Measurements from ENCODE around the gene ZBTB7C. TPM values are rescaled to one million over a fixed set of nuclear protein-coding genes. Genes with fewer than 3 reads are reported as not detected.

Gene ZBTB7C
- total and polyA plus RNA-seq, 10 of the 15 experiments (the other 5 are each of a cell fraction or from before 2014, with no cell fraction given) = under 0.01 to 0.08 (median 0.01) TPM; not detected in 7

GRCh38 chr18:48433541-48433940 is 24.4 kb upstream of the ZBTB7C start (continued):
- TF ChIP-seq PML (IDR thresholded peaks at IDR 0.05; ENCODE audit: low read length) (no peak), ZBTB40 (IDR thresholded peaks at IDR 0.05; ENCODE audit: borderline replicate concordance) (no peak), CBX5 (IDR thresholded peaks at IDR 0.05; ENCODE audit: low read depth) (no peak), TARDBP (IDR thresholded peaks at IDR 0.05; ENCODE audit: borderline replicate concordance) (no peak), HDAC2 (IDR thresholded peaks at IDR 0.05) (no peak)

- DNase-seq (ENCODE audit: low read depth, low spot score) = no peak
- RAD21 ChIA-PET (ENCODE audit: unreplicated experiment) = no interaction called here
- POLR2A ChIA-PET = no interaction called here
- Histone ChIP-seq H3K36me3 (ENCODE audit: control insufficient read depth in 2 of 2, insufficient read depth in 2 of 2, low read length in 1 of 2) (no peaks in the 10 kb centered on the region), H3K4me1 (ENCODE audit: control insufficient read depth, insufficient read depth, low read length) (no peaks in the 10 kb centered on the region), H2AFZ (ENCODE audit: control insufficient read depth, low read depth, low read length) (no peak overlapping the region), H3K27me3 (replicated peaks in 1 of 2; ENCODE audit: control insufficient read depth in 2 of 2, insufficient read depth in 2 of 2, low read length in 1 of 2) (no peaks in the 10 kb centered on the region; a peak in 1 of 4 replicates), H4K20me1 (ENCODE audit: control insufficient read depth, insufficient read depth) (no peaks in the 10 kb centered on the region), H3K79me2 (ENCODE audit: control insufficient read depth, insufficient read depth, low read length) (no peaks in the 10 kb centered on the region), H3K4me2 (ENCODE audit: control insufficient read depth, insufficient read depth) (no peak overlapping the region), H3K4me3 (no peak overlapping the region), H3K9me3 (replicated peaks; ENCODE audit: control insufficient read depth, insufficient read depth, low read length) (no peaks in the 10 kb centered on the region), H3K9ac (ENCODE audit: control insufficient read depth, insufficient read depth, low read length) (no peak overlapping the region), H3K27ac (ENCODE audit: control insufficient read depth, insufficient read depth) (no peak overlapping the region)
- intact Hi-C loops (cut with micrococcal nuclease; ENCODE audit: unreplicated experiment) (no loop called here), in situ Hi-C loops (cut with MboI) (no loop called here)
- ATAC-seq = no peak
- no peak for FAIRE-seq
- 15% methylated on average over 4 of the region's 4 CpGs for WGBS (ENCODE audit: insufficient coverage, insufficient replicate concordance, low lambda C conversion rate, missing lambda C conversion rate)
- CTCF ChIA-PET = interaction anchor here (0.9 to 1.6 kb wide), 2 partner anchors 15 to 39 kb away, joined by 3 to 6 read pairs; no protein-coding TSS in a partner anchor
- no peak for TF ChIP-seq SMAD5 (IDR thresholded peaks at IDR 0.05; ENCODE audit: low read depth)
- no peak for TF ChIP-seq BMI1 (IDR thresholded peaks at IDR 0.05; ENCODE audit: borderline replicate concordance)
- TF ChIP-seq HDAC2 (IDR thresholded peaks at IDR 0.05) = no peak
- no peak for TF ChIP-seq E2F4 (IDR thresholded peaks at IDR 0.05; ENCODE audit: low read depth, low read length)
- TF ChIP-seq ZZZ3 (IDR thresholded peaks at IDR 0.05; ENCODE audit: control insufficient read depth, insufficient read length, low read depth) = no peak
- no peak for TF ChIP-seq POLR2A (IDR thresholded peaks at IDR 0.05; ENCODE audit: low read depth, low read length)
- no peak for TF ChIP-seq CBX5 (IDR thresholded peaks at IDR 0.05; ENCODE audit: low read depth)
- SMC1A ChIA-PET (ENCODE audit: uncharacterized antibody, unreplicated experiment) = no interaction called here
- no TSS peak for BruUV-seq (replicated peaks)
Observed at GRCh38 chr18:48430150-48430549, 21.0 kb upstream of the ZBTB7C start.

All from GM12878 (cell line).